GM23338 (cell line): ENCODE results near the gene DNAJC6. TPM values are rescaled to one million over a fixed set of nuclear protein-coding genes. Genes with fewer than 3 reads are reported as not detected.

Source experiments
- CREB1 ChIP-seq: fragments of 250-450 bp; sonication (Bioruptor Pico); IDR thresholded peaks from 2 replicates; pipeline ENCODE4 v1.5.0; 2020; ENCODE audit warnings: low read depth, mild to moderate bottlenecking, moderate library complexity
- CTCF ChIP-seq, 2 experiments: fragments of 200-600 bp in 1 of 2; sonication (generic) in 1 of 2; conservative IDR thresholded peaks; 2 replicates each; pipeline versions ENCODE4 v1.5.1 to v1.6.1; 2016 to 2017; ENCODE audit warnings: antibody characterized with exemption in 2 of 2, low read depth in 2 of 2, mild to moderate bottlenecking in 2 of 2, moderate library complexity in 1 of 2
- NANOG ChIP-seq: IDR thresholded peaks from 2 replicates; pipeline ENCODE4 v1.6.1; 2016; ENCODE audit warnings: antibody characterized with exemption, borderline replicate concordance
- ZNF462 ChIP-seq: fragments of 250-450 bp; sonication (Bioruptor Pico); IDR thresholded peaks from 2 replicates; pipeline ENCODE4 v1.5.0; 2020; ENCODE audit warnings: mild to moderate bottlenecking, moderate library complexity
- polyA plus RNA-seq: library from polyadenylated mRNA; unstranded; fragments of >200 nt; fragmentation: Nextera tagmentation; extraction: Ambion mirVana; gene quantifications from 2 replicates; pipeline ENCODE4 v1.2.1, GENCODE V29; 2016
- total RNA-seq: library from RNA; depleted of rRNA; stranded (reverse); fragments of >200 nt; shearing (Covaris generic); gene quantifications from 2 replicates; pipeline ENCODE4 v1.2.3, GENCODE V29; 2014
- TF ChIP-seq, protein P1 (sequence below): IDR thresholded peaks from one replicate; pipeline ENCODE4 v1.6.1; 2018; ENCODE audit warnings: antibody characterized with exemption; ENCODE audit not compliant: unreplicated experiment

The DNAJC6 gene
- total and polyA plus RNA-seq, 2 experiments from 2014 or later = 2.4 to 7.4 TPM

DNA sequence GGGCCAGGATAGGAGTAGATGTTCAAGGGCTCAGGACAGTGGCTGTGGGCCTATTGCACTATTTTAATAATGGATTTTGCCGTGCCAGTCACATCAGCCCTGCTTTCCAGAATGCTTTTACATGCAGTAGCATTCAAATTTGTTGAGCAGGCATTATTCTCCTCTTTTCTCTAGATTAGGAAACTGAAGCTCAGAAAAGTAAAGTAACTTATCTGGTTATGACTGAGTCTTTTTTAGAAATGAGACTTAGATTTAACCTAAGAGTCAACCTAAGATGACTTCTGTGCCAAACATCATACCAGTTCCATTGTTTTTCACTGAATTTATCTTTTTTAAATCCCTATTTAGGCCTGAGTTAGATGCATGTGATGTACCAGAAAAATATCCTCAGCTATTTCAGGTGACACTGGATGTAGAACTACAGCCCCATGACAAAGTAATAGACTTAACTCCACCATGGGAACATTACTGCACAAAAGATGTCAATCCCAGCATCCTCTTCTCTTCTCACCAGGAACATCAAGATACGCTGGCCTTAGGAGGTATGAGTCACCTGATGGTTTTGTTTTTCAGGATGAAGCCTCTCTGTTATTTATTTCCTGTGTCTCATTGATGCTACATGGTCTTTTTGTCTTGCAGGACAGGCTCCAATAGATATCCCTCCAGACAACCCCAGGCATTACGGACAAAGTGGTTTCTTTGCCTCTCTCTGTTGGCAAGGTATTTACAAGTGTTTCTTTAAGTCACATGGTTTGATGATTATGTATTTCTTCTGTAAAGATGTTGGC, 79.8 kb downstream of the DNAJC6 start (continued):
- TF ChIP-seq ZNF462 (CRISPR knock-in tag) = no peak
- TF ChIP-seq, protein P1, sequence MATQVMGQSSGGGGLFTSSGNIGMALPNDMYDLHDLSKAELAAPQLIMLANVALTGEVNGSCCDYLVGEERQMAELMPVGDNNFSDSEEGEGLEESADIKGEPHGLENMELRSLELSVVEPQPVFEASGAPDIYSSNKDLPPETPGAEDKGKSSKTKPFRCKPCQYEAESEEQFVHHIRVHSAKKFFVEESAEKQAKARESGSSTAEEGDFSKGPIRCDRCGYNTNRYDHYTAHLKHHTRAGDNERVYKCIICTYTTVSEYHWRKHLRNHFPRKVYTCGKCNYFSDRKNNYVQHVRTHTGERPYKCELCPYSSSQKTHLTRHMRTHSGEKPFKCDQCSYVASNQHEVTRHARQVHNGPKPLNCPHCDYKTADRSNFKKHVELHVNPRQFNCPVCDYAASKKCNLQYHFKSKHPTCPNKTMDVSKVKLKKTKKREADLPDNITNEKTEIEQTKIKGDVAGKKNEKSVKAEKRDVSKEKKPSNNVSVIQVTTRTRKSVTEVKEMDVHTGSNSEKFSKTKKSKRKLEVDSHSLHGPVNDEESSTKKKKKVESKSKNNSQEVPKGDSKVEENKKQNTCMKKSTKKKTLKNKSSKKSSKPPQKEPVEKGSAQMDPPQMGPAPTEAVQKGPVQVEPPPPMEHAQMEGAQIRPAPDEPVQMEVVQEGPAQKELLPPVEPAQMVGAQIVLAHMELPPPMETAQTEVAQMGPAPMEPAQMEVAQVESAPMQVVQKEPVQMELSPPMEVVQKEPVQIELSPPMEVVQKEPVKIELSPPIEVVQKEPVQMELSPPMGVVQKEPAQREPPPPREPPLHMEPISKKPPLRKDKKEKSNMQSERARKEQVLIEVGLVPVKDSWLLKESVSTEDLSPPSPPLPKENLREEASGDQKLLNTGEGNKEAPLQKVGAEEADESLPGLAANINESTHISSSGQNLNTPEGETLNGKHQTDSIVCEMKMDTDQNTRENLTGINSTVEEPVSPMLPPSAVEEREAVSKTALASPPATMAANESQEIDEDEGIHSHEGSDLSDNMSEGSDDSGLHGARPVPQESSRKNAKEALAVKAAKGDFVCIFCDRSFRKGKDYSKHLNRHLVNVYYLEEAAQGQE = no peak
- no peak for TF ChIP-seq NANOG
- no peak for TF ChIP-seq CTCF (conservative IDR thresholded peaks at IDR 0.05; ENCODE audit: low read depth in 2 of 2)
- TF ChIP-seq CREB1 (CRISPR knock-in tag) = no peak
